Neural progenitor cell (in vitro differentiated cells): ENCODE measurements around the gene ZNF862. TPM values are rescaled to one million over a fixed set of nuclear protein-coding genes. Genes with fewer than 3 reads are reported as not detected.

Experiments used
- DNase-seq: peaks from one replicate; pipeline ENCODE4 v3.0.0-alpha.2; 2016; ENCODE audit warnings: low spot score
- H2AFZ ChIP-seq: fragments of 200-600 bp; sonication (generic); replicated peaks from 2 replicates; pipeline ENCODE4 v1.6.1; 2016; ENCODE audit warnings: antibody characterized with exemption
- H3F3A ChIP-seq: fragments of 200-600 bp; sonication (generic); 2 replicates; pipeline ENCODE4 v1.6.1; 2016; ENCODE audit warnings: antibody characterized with exemption, low read depth
- H3K27ac ChIP-seq: fragments of 200-600 bp; sonication (generic); 2 replicates; pipeline ENCODE4 v1.5.1; 2016; ENCODE audit warnings: mild to moderate bottlenecking
- H3K27me3 ChIP-seq: fragments of 200-600 bp; sonication (generic); 2 replicates; pipeline ENCODE4 v1.6.1; 2016; ENCODE audit warnings: mild to moderate bottlenecking, moderate library complexity
- H3K36me3 ChIP-seq: fragments of 200-600 bp; sonication (generic); 2 replicates; pipeline ENCODE4 v1.5.1; 2016
- H3K4me1 ChIP-seq: fragments of 200-600 bp; sonication (generic); 2 replicates; pipeline ENCODE4 v1.6.1; 2016; ENCODE audit warnings: mixed run types
- H3K4me2 ChIP-seq: fragments of 200-600 bp; sonication (generic); 2 replicates; pipeline ENCODE4 v1.6.1; 2016
- H3K4me3 ChIP-seq: fragments of 200-600 bp; sonication (generic); 2 replicates; pipeline ENCODE4 v1.5.1; 2016
- H3K79me2 ChIP-seq: fragments of 200-600 bp; sonication (generic); 2 replicates; pipeline ENCODE4 v1.6.1; 2016; ENCODE audit warnings: low read depth
- H3K9ac ChIP-seq: fragments of 200-600 bp; sonication (generic); 2 replicates; pipeline ENCODE4 v1.6.1; 2016
- H3K9me3 ChIP-seq: fragments of 200-600 bp; sonication (generic); 2 replicates; pipeline ENCODE4 v1.5.1; 2016; ENCODE audit warnings: low read depth
- H4K20me1 ChIP-seq: fragments of 200-600 bp; sonication (generic); 2 replicates; pipeline ENCODE4 v1.6.1; 2016; ENCODE audit warnings: low read depth
- H3K27ac Mint-ChIP-seq: 3 replicates; pipeline ENCODE4 v1.8.0; 2021; ENCODE audit warnings: mixed read lengths
- H3K27me3 Mint-ChIP-seq: 2 replicates; pipeline ENCODE4 v1.8.0; 2022; ENCODE audit warnings: low read depth, mild to moderate bottlenecking, inconsistent platforms, moderate library complexity, mixed read lengths; ENCODE audit not compliant: insufficient read depth
- H3K36me3 Mint-ChIP-seq: 3 replicates; pipeline ENCODE4 v1.8.0; 2021; ENCODE audit warnings: mixed read lengths
- H3K4me1 Mint-ChIP-seq: 3 replicates; pipeline ENCODE4 v1.8.0; 2021; ENCODE audit warnings: mixed read lengths
- H3K4me3 Mint-ChIP-seq: 3 replicates; pipeline ENCODE4 v1.8.0; 2021; ENCODE audit warnings: mild to moderate bottlenecking, moderate library complexity, mixed read lengths
- H3K9me3 Mint-ChIP-seq: 3 replicates; pipeline ENCODE4 v1.8.0; 2020; ENCODE audit warnings: mixed read lengths
- CTCF ChIP-seq: fragments of 200-600 bp; sonication (generic); IDR thresholded peaks from 2 replicates; pipeline ENCODE4 v1.5.1; 2017; ENCODE audit warnings: antibody characterized with exemption, mild to moderate bottlenecking
- EZH2 ChIP-seq: fragments of 200-600 bp; sonication (generic); IDR thresholded peaks from 2 replicates; pipeline ENCODE4 v1.6.1; 2017; ENCODE audit warnings: antibody characterized with exemption, mild to moderate bottlenecking, moderate library complexity
- EZH2phosphoT487 ChIP-seq: fragments of 200-600 bp; sonication (generic); IDR thresholded peaks from 2 replicates; pipeline ENCODE4 v1.6.1; 2017; ENCODE audit warnings: antibody characterized with exemption
- total RNA-seq: library from RNA; depleted of rRNA; stranded (reverse); fragments of >200 nt; gene quantifications from 2 replicates; pipeline ENCODE4 v1.2.3, GENCODE V29; 2015; ENCODE audit warnings: low replicate concordance

Gene ZNF862
- total RNA-seq, 1 donor from 2014 or later: 5.9 TPM

- Histone ChIP-seq H3K4me1 (peaks cover 5% of the 10 kb centered on the region), H3K27ac (no peak overlapping the region), H4K20me1 (no peaks in the 10 kb centered on the region), H3K9ac (no peak overlapping the region), H3K36me3 (no peaks in the 10 kb centered on the region), H3F3A (no peaks in the 10 kb centered on the region), H3K4me3 (no peak overlapping the region), H2AFZ (no peak overlapping the region), H3K79me2 (no peaks in the 10 kb centered on the region), H3K27me3 (no peaks in the 10 kb centered on the region), H3K9me3 (no peaks in the 10 kb centered on the region), H3K4me2 (no peak overlapping the region)
- TF ChIP-seq EZH2phosphoT487 (no peak), EZH2 (no peak), CTCF (no peak)
- H3K4me1 Mint-ChIP-seq: no peaks in the 10 kb centered on the region
- H3K4me3 Mint-ChIP-seq: no peak overlapping the region
- DNase-seq: no peak
- H3K27ac Mint-ChIP-seq: no peak overlapping the region
- H3K36me3 Mint-ChIP-seq: no peaks in the 10 kb centered on the region
- no peaks in the 10 kb centered on the region for H3K9me3 Mint-ChIP-seq
- H3K27me3 Mint-ChIP-seq: peaks cover 3% of the 10 kb centered on the region
Observed at GRCh38 chr7:149811831-149812490, 26.2 kb upstream of the ZNF862 start.

DNA sequence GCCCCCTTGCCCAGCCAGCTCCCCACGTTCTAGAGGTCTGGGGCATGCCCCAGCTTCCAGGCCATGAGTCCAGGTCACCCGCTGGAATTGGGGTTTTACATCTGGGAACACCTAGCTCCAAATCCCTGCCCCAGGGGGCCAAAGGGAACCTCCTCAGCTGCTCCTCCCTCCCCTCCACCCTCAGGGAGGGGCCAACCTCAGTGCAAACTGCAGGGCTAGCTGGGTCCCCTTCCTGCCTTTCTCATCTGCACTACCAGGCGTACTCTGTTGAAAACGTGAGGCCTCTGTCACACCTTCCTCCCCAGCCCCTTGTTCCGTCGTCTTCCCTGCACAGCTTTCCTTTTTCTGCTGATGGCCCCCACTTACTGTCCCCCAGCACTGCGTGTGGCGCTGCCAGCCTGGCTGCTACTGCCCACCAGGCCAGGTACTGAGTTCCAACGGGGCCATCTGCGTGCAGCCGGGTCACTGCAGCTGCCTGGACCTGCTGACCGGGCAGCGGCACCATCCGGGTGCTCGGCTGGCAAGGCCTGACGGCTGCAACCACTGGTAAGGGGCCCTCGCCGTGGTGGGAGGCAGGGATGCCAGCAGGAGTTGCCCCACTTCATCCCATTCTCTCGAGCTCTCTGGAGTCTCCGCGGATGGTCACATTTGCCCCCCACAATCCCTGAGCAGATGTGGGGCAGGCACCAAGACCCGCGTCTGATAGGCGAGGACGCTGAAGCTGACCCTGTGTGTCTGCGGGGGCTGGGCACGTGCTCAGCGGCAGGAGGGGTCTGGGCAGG is 24.7 kb upstream of the ZNF862 start:
- H3K27ac ChIP-seq: no peak overlapping the region
- no peak overlapping the region for H3K4me3 ChIP-seq
- no peaks in the 10 kb centered on the region for H3K4me1 Mint-ChIP-seq
- H3K9me3 ChIP-seq: no peaks in the 10 kb centered on the region
- H4K20me1 ChIP-seq: no peaks in the 10 kb centered on the region
- H3K4me3 Mint-ChIP-seq: no peak overlapping the region
- DNase-seq: no peak
- no peaks in the 10 kb centered on the region for H3K9me3 Mint-ChIP-seq
- no peaks in the 10 kb centered on the region for H3F3A ChIP-seq
- no peaks in the 10 kb centered on the region for H3K79me2 ChIP-seq
- peaks cover 3% of the 10 kb centered on the region for H3K27me3 Mint-ChIP-seq
- TF ChIP-seq CTCF: no peak
- no peak for TF ChIP-seq EZH2phosphoT487
- no peak for TF ChIP-seq EZH2
- no peak overlapping the region for H3K9ac ChIP-seq
- no peak overlapping the region for H2AFZ ChIP-seq
- H3K36me3 ChIP-seq: no peaks in the 10 kb centered on the region
- H3K4me2 ChIP-seq: no peak overlapping the region
- H3K36me3 Mint-ChIP-seq: no peaks in the 10 kb centered on the region
- H3K27ac Mint-ChIP-seq: no peak overlapping the region
- peaks cover 5% of the 10 kb centered on the region for H3K4me1 ChIP-seq
- no peaks in the 10 kb centered on the region for H3K27me3 ChIP-seq

GRCh38 chr7:149814494-149814893 is 23.7 kb upstream of the ZNF862 start:
- no peak overlapping the region for H3K4me3 ChIP-seq
- no peak for DNase-seq
- H3K36me3 ChIP-seq: no peaks in the 10 kb centered on the region
- no peaks in the 10 kb centered on the region for H3K27me3 ChIP-seq
- H4K20me1 ChIP-seq: no peaks in the 10 kb centered on the region
- no peaks in the 10 kb centered on the region for H3K9me3 ChIP-seq
- Mint-ChIP-seq H3K36me3 (no peaks in the 10 kb centered on the region), H3K4me1 (peaks cover 3% of the 10 kb centered on the region), H3K9me3 (no peaks in the 10 kb centered on the region), H3K4me3 (no peak overlapping the region), H3K27ac (no peak overlapping the region), H3K27me3 (peaks cover 3% of the 10 kb centered on the region)
- no peak overlapping the region for H3K27ac ChIP-seq
- H3K79me2 ChIP-seq: no peaks in the 10 kb centered on the region
- no peak for TF ChIP-seq EZH2phosphoT487
- no peak for TF ChIP-seq CTCF
- TF ChIP-seq EZH2: no peak
- H3K9ac ChIP-seq: no peak overlapping the region
- no peak overlapping the region for H2AFZ ChIP-seq
- no peaks in the 10 kb centered on the region for H3F3A ChIP-seq
- H3K4me2 ChIP-seq: no peak overlapping the region
- H3K4me1 ChIP-seq: peaks cover 5% of the 10 kb centered on the region
